HL-60/S4 treated with retinoic acid at 250 ng/mL for 4 days and 3 days (cell line): ENCODE results near the gene SERPINA6.
"Not testable (repeated sequence)": the region's sequence is repeated elsewhere in the genome, so short reads cannot be mapped to it uniquely, and the experiment has no call there.

Experiments
- in situ Hi-C: fragments of 300-500 bp; cut with MboI; formaldehyde crosslinking; loops from 2 replicates; pipeline ENCODE4 v1.7.0; 2022; ENCODE audit warnings: low sequenced_read_pairs

SERPINA6 gene

GRCh38 chr14:94293578-94293924 is 29.6 kb downstream of the SERPINA6 start:
- in situ Hi-C loops = no loop called here

DNA sequence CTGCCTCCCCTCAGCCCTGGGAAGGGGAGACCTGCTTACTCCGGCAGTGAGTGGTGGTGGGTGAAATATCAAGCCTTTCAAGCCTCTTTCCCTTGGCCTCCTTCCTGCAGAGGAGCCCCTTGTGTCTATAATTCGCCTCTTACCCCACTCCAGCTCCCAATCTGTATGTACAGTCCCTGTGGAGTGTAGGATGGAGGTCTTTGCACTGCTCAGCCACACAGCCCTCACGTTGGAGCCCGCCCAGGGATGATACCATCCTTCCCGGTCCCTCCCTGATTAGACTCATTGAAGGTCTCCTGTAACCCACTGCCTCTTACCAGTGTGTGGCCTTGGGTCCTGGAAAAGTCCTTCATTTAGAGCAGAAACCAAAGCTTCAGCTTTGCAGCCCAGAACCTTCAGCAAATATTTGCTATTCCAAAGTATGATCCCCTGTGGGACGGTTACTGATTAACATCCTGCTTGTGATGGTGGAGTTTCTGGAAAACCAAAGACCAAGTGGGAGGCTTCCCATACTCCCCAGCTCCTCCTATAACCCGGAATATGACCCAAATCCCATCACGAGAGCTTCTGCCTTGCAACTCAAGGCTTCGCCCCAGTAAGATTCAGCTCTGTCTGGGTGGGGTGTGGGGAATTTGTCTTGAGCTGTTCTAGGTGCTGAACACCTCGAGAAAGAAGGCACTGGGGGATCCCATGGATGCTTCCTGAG is 30.1 kb downstream of the SERPINA6 start, which contains the start of gene SERPINA10:
SERPINA10 (minus strand) TSS at position 397 of the 706 bp plus-strand sequence. CDS start 2,675 bp downstream, outside the sequence.
- in situ Hi-C loops = no loop called here

DNA sequence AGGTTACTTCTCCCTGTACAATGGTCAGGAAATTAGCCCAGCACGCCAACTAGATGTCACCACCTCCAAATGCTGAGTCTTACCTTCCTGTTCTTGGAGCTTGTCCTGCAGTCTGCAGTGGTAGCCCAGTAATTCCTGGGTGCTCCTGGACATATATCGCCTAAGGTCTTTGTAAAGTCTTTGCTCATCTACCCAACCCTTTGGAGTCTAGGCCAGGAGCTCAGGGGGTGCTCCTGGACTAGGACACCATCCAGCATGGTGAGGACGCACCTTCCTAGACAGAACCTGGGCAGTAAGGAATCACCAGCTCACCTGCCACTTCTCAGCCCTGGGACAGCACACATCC is 30.6 kb downstream of the SERPINA6 start:
- in situ Hi-C loops = no loop called here

GRCh38 chr14:94291906-94292525 is 31.1 kb downstream of the SERPINA6 start:
- in situ Hi-C loops = no loop called here

- in situ Hi-C loops = no loop called here
Observed at GRCh38 chr14:94291159-94291905, 31.8 kb downstream of the SERPINA6 start.

DNA sequence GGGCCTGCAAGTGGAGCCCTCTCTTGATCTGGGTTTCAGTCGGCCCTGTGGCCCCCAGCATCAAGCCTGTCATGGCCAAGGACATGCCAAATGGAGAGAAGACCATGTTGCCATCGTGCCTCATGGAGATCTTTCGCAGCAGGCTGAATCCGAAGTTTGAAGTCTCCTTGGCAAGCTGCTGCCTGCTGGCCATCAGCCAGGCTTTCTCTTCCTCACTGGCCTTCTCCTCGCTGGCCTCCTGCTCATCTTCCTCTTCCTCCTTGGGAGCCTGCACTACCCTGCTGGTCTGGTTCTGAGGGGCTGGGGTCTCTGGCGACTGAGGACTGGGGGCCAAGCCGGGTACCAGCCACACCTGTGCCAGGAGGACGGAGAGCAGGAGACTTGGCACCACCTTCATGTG is 32.9 kb downstream of the SERPINA6 start:
- in situ Hi-C loops = no loop called here

GRCh38 chr14:94288610-94289465 is 34.3 kb downstream of the SERPINA6 start:
- in situ Hi-C loops = no loop called here

DNA sequence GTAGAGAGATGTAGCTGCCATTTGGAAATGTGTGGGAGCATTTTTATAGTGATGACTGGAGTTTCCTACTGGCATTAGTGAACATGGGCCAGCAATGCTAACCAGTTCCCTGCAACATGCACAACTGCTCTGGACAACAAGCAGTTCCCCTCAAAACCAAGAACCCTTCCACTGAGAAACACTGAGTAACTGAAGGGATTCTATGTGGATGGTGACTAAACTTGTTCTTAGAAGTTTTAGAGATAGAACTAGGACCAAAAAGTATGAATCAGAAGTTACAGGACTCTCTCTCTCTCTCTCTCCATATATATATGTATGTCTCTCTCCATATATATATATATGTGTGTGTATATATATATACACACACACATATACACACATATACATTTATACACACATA is 38.0 kb downstream of the SERPINA6 start:
- in situ Hi-C loops = no loop called here

DNA sequence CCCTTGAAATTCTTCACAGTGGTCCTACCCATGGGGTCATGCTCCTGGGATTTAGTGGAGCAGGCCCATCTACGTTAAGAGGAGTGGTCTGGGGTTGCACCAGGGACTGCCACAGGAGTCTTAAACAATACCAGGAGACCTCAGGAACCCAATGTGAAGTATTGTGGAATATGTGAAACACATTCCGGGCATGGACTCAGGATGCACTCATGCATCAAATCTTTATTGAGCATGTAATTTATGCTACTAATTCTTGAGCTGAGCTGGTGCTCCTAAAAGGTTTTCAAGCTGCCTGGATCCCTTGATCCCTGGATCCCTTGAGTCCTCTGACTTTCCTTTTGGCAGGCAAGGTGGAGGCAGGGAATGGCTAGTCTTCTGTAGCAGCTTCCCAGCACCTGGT is 38.9 kb downstream of the SERPINA6 start:
- in situ Hi-C loops = no loop called here

DNA sequence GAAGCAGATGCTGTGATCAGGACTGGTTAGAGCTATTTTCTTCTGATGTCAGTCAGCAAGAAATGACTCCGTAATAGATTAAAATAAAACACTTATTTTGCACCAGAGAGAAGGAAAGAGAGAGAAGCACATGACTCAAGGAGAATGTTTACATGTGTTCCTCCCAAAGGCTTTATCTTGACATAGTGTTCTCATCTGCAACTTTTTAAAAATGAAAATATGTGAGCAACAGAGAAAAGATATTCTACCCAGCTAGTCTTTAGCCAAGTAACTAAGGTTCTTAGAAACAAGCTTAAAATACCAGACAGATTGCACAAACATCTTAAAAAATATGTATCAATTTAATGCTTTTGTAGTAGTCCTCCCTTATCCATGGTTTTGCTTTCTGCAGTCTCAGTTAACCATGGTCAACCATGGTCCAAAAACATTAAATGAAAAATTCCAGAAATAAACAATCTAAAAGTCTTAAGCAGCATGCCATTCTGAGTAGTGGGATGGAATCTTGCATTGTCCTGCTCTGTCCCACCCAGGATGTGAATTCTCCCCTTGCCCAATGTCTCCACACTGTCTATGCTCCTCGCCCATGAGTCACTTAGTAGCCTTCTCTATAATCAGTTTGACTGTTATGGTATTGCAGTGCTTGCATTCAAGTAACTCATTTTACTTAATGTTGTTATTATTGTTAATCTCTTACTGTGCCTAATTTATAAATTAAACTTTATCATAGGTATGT is 40.0 kb downstream of the SERPINA6 start:
- in situ Hi-C loops = no loop called here

DNA sequence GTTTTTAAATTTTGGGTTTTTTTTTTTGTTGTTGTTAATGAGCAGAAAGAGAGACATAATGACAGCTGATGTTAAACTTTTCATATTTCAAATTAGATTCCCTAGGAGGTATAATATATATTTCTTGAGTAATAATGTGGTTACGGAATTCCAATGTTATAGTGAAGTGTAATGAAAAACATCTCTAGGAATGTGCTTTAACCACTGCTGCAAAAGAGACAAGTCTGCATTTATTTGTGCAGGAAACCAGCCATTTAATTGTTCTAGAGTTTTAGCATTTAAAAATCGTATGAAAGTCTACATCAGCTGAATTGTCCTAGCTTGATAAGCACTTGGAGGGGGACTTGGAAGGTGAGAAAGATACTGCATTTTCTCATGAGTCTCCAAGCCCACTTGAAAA is 44.4 kb downstream of the SERPINA6 start:
- in situ Hi-C loops = no loop called here

GRCh38 chr14:94276898-94277561 is 46.1 kb downstream of the SERPINA6 start:
- in situ Hi-C loops = not testable (repeated sequence)

DNA sequence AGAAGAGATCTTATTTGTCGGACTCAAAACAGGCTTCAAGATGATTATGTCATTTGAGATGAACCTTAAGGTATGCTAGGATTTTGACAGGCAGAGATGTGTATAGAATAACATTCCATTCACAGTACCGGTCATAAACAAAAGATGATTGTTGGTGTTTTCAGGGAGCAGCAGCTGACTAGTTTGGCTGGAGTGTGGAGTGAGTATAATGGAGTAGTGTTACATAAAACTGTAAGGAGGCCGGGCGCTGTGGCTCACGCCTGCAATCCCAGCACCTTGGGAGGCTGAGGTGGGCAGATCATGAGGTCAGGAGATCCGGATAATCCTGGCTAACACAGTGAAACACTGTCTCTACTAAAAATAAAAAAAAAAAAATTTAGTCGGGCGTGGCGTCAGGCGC is 54.0 kb downstream of the SERPINA6 start:
- in situ Hi-C loops = no loop called here

DNA sequence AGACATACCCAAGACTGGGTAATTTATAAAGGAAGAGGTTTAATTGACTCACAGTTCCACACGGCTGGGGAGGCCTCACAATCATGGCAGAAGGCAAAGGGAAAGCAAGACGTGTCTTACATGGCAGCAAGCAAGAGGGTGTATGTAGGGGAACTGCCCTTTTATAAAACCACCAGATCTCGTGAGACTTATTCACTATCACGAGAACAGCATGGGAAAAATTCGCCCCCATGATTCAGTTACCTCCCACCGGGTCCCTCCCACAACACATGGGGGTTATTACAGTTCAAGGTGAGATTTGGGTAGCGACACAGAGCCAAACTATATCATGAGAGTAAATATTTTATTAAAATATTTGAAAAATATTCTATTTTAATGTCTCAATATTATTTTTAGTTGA is 54.6 kb downstream of the SERPINA6 start:
- in situ Hi-C loops = not testable (repeated sequence)

DNA sequence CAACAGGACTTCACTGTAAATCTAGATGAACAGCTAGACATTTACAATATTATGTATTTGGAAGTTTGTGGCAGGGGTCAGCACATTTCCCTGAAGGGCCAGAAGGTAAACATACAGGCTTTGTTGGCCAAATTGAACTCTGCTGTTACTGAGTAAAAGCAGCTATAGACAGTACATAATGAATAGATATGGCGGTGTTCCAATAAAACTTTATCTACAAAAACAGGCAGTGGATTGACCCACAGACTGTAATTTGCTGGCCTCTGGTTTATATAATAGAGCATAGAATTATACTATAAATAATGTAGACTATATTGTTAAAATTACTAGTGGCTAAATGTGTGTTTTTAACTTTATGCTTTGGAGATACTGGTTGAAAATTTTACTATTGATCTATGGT is 55.8 kb downstream of the SERPINA6 start:
- in situ Hi-C loops = no loop called here

GRCh38 chr14:94264195-94264594 is 58.9 kb downstream of the SERPINA6 start:
- in situ Hi-C loops = not testable (repeated sequence)
